ENCODE results near the gene SMAD4. TPM values are rescaled to one million over a fixed set of nuclear protein-coding genes. Genes with fewer than 3 reads are reported as not detected.
"Not testable (repeated sequence)": the region's sequence is repeated elsewhere in the genome, so short reads cannot be mapped to it uniquely, and the experiment has no call there.

SMAD4 gene
- total and polyA plus RNA-seq, 2 of the 8 experiments (the other 6 are each of a cell fraction or from before 2014, with no cell fraction given), result 86.5 to 139 TPM

- 75% methylated on average over 2 of the region's 2 CpGs; no CpG with 5 or more reads in 1 of the 2 experiments for WGBS, 2 experiments (ENCODE audit: extremely low coverage in 1 of 2, insufficient coverage in 1 of 2, insufficient read length in 1 of 2, insufficient replicate concordance in 2 of 2, low coverage in 1 of 2, low lambda C conversion rate in 2 of 2, missing lambda C conversion rate in 1 of 2)
- H4K5ac ChIP-seq (ENCODE audit: insufficient read length, low read depth, low read length); H4K91ac ChIP-seq (replicated peaks; ENCODE audit: insufficient read length, low read length); H3K79me1 ChIP-seq (ENCODE audit: low read depth, low read length); H3K9me3 ChIP-seq (ENCODE audit: insufficient read depth in 2 of 2, low read depth in 1 of 2, low read length in 1 of 2); H2AK5ac ChIP-seq (ENCODE audit: low read depth, low read length); H2BK12ac ChIP-seq (ENCODE audit: low read depth, low read length); H2AFZ ChIP-seq (ENCODE audit: low read length); H3K27ac ChIP-seq (ENCODE audit: low read depth, low read length); H3K27me3 ChIP-seq (replicated peaks in 1 of 4; ENCODE audit: control insufficient read depth in 3 of 4, extremely low read depth in 1 of 4, insufficient read depth in 3 of 4, low read length in 3 of 4); H3K4me1 ChIP-seq (replicated peaks in 1 of 4; ENCODE audit: control insufficient read depth in 3 of 4, insufficient read depth in 4 of 4, low read length in 3 of 4); H4K8ac ChIP-seq (ENCODE audit: extremely low read depth, insufficient read depth, low read length); H3K9ac ChIP-seq (replicated peaks in 1 of 4; ENCODE audit: extremely low read depth in 1 of 4, low read depth in 3 of 4, low read length in 3 of 4); H4K20me1 ChIP-seq (replicated peaks in 1 of 2; ENCODE audit: control insufficient read depth in 1 of 2, insufficient read depth in 2 of 2, low read length in 2 of 2); H3K4me2 ChIP-seq (ENCODE audit: insufficient read depth in 1 of 2, low read depth in 2 of 2, low read length in 2 of 2); H3K23ac ChIP-seq (ENCODE audit: insufficient read length); POLR2A ChIA-PET (ENCODE audit: partially characterized antibody); FAIRE-seq; CTCF ChIA-PET (ENCODE audit: partially characterized antibody); H2BK15ac ChIP-seq (ENCODE audit: low read length); H3K79me2 ChIP-seq (ENCODE audit: control insufficient read depth in 1 of 2, insufficient read depth in 2 of 2, low read length in 2 of 2); H3K18ac ChIP-seq (ENCODE audit: extremely low read depth, low read length); H3K14ac ChIP-seq (ENCODE audit: insufficient read length); H3K36me3 ChIP-seq (ENCODE audit: control insufficient read depth in 2 of 4, insufficient read depth in 4 of 4, low read length in 3 of 4); H2BK5ac ChIP-seq (ENCODE audit: low read depth, low read length); H3K4ac ChIP-seq (replicated peaks; ENCODE audit: insufficient read length, low read depth, low read length); H3K56ac ChIP-seq (replicated peaks; ENCODE audit: insufficient read length, low read depth, low read length); H3K4me3 ChIP-seq (ENCODE audit: extremely low read depth in 1 of 4, insufficient read depth in 2 of 4, low read depth in 3 of 4, low read length in 4 of 4); DNase-seq (ENCODE audit: low read depth in 1 of 2, low spot score in 2 of 2); H2BK120ac ChIP-seq (replicated peaks; ENCODE audit: low read depth, low read length); H2BK20ac ChIP-seq (ENCODE audit: low read length); H3K23me2 ChIP-seq (ENCODE audit: low read depth, low read length): not testable (repeated sequence)
Measured at GRCh38 chr18:51003174-51003573, 26.8 kb upstream of the SMAD4 start.

Measured in H1 (cell line).